A375 (cell line): ENCODE measurements around the gene DCAF12. TPM values are rescaled to one million over a fixed set of nuclear protein-coding genes. Genes with fewer than 3 reads are reported as not detected.

Experiments
- small RNA-seq: library from RNA; depleted of rRNA; stranded (forward); fragments of <200 nt; gene quantifications from one replicate; pipeline ENCODE3, GENCODE V24; 2014
- total RNA-seq: library from RNA; depleted of rRNA; stranded (reverse); fragments of >200 nt; shearing (Covaris generic); gene quantifications from 2 replicates; pipeline ENCODE4 v1.2.3, GENCODE V29; 2014; rRNA removed

DCAF12 gene
- total RNA-seq: 15.6 and 17.1 TPM in 2 replicates

GRCh38 chr9:34126207-34127034 lies at the start of gene DCAF12:
DCAF12 (minus strand) TSS chr9:34126698; CDS start chr9:34126431, 267 bp downstream.

GRCh38 chr9:34048727-34049629 lies 77.5 kb downstream of the DCAF12 start, which contains the start of gene UBAP2:
UBAP2 (minus strand) TSS chr9:34048887; CDS start chr9:34017148, 31,739 bp downstream.

Small RNAs within 50 kb of the gene (small RNA-seq; reads per million reads assigned to genes)
- 0.33 reads per million for gene RN7SKP114

Other genes starting within 250 kb of the DCAF12 start
- 8.3 and 12.0 TPM in 2 replicates for gene UBAP2, start 77.8 kb downstream of the DCAF12 start, total RNA-seq
- gene UBAP1, start 52.3 kb upstream of the DCAF12 start, total RNA-seq: 17.9 and 19.4 TPM in 2 replicates
- gene KIF24, start 202.6 kb upstream of the DCAF12 start, total RNA-seq: 4.5 and 4.6 TPM in 2 replicates
- 23.8 and 37.5 TPM in 2 replicates for gene NUDT2, start 202.9 kb upstream of the DCAF12 start, total RNA-seq